T47D (cell line): Measurements from ENCODE around the gene GPR85.
"Not testable (repeated sequence)": the region's sequence is repeated elsewhere in the genome, so short reads cannot be mapped to it uniquely, and the experiment has no call there.

ENCODE experiments used
- DNase-seq, 2 experiments: peaks; one replicate each; pipeline versions ENCODE4 v3.0.0 to v3.0.0-alpha.2; 2011 to 2012; ENCODE audit warnings: low read depth in 1 of 2, low spot score in 1 of 2
- JUND ChIP-seq: IDR thresholded peaks from 2 replicates; pipeline ENCODE4 v1.6.1; 2012; ENCODE audit warnings: low read depth
- in situ Hi-C: cut with HindIII; loops from 2 replicates; pipeline ENCODE4 v1.10.0; 2016; ENCODE audit warnings: low sequenced_read_pairs, low pct_unique_long_range_greater_than_20kb

Gene GPR85

GRCh38 chr7:113071465-113071864, 15.2 kb downstream of the GPR85 start:
- in situ Hi-C loops: no loop called here
- DNase-seq: no peak
- TF ChIP-seq JUND: no peak

GRCh38 chr7:113062499-113062898, 24.1 kb downstream of the GPR85 start:
- DNase-seq: no peak
- TF ChIP-seq JUND: no peak
- in situ Hi-C loops: no loop called here

GRCh38 chr7:113060100-113060499, 26.5 kb downstream of the GPR85 start:
- TF ChIP-seq JUND: no peak
- DNase-seq: no peak
- in situ Hi-C loops: no loop called here

- no peak for TF ChIP-seq JUND
- in situ Hi-C loops: no loop called here
- no peak for DNase-seq
Observed at GRCh38 chr7:113054938-113055337, 31.7 kb downstream of the GPR85 start.

GRCh38 chr7:113054272-113054671, 32.4 kb downstream of the GPR85 start:
- DNase-seq, in situ Hi-C loops: not testable (repeated sequence)

GRCh38 chr7:113049221-113049620, 37.4 kb downstream of the GPR85 start:
- in situ Hi-C loops: not testable (repeated sequence)

GRCh38 chr7:113046453-113046852, 40.2 kb downstream of the GPR85 start:
- in situ Hi-C loops: no loop called here
- DNase-seq: no peak
- TF ChIP-seq JUND: no peak

More at GRCh38 chr7:113049221-113049620, 37.4 kb downstream of the GPR85 start:
- DNase-seq: not testable (repeated sequence)

- in situ Hi-C loops: no loop called here
- TF ChIP-seq JUND: no peak
- DNase-seq: no peak
Observed at GRCh38 chr7:113045379-113045778, 41.2 kb downstream of the GPR85 start.

- DNase-seq: no peak
- in situ Hi-C loops: no loop called here
- TF ChIP-seq JUND: no peak
Observed at GRCh38 chr7:113044394-113044793, 42.2 kb downstream of the GPR85 start.

- TF ChIP-seq JUND: no peak
- in situ Hi-C loops: no loop called here
- DNase-seq: no peak
Observed at GRCh38 chr7:113040849-113041248, 45.8 kb downstream of the GPR85 start.

GRCh38 chr7:113033959-113034358, 52.7 kb downstream of the GPR85 start:
- in situ Hi-C loops: no loop called here
- TF ChIP-seq JUND: no peak
- no peak for DNase-seq
